ENCODE measurements around the gene CHST12. TPM values are rescaled to one million over a fixed set of nuclear protein-coding genes. Genes with fewer than 3 reads are reported as not detected.

Gene CHST12
- total RNA-seq, 1 experiment from 2014 or later: 19.3 TPM

- Mint-ChIP-seq H3K4me3 (no peak overlapping the region), H3K27me3 (ENCODE audit: low read depth) (no peaks in the 10 kb centered on the region), H3K36me3 (ENCODE audit: insufficient read depth in 1 of 3, low read depth in 3 of 3) (peaks cover 50 to 88% (median 71%) of the 10 kb centered on the region in 3 experiments), H3K27ac (peak overlapping the region in 1 of 3 experiments; percentile 82; a peak in 3 of 7 replicates), H3K9me3 (no peaks in the 10 kb centered on the region), H3K4me1 (peaks cover 12 to 24% of the 10 kb centered on the region in 2 experiments)
- H3K4ac ChIP-seq (ENCODE audit: low read depth, low read length): no peak overlapping the region
- H4K5ac ChIP-seq (ENCODE audit: insufficient read length, low read depth, low read length): no peak overlapping the region
- peaks cover 3% of the 10 kb centered on the region for H3K23me2 ChIP-seq (ENCODE audit: insufficient read length, low read depth, low read length, poor library complexity, severe bottlenecking)
- no peak overlapping the region for H3K9ac ChIP-seq (ENCODE audit: extremely low read depth, insufficient read length, low read length)
- no peaks in the 10 kb centered on the region for H3K9me3 ChIP-seq (ENCODE audit: control insufficient read depth, low read depth, low read length)
- no peak overlapping the region for H3K27ac ChIP-seq (ENCODE audit: insufficient read length, low read depth, low read length)
- no peak overlapping the region for H3K18ac ChIP-seq (ENCODE audit: insufficient read length, low read depth, low read length)
- no peak overlapping the region for H3T11ph ChIP-seq (ENCODE audit: low read length)
- no peak overlapping the region for H3K4me2 ChIP-seq (ENCODE audit: insufficient read depth, insufficient read length, low read length)
- DNase-seq: no peak
- no peak overlapping the region for H4K8ac ChIP-seq (replicated peaks; ENCODE audit: insufficient read length, low read depth, low read length)
- H4K91ac ChIP-seq (ENCODE audit: insufficient read length, low read depth, low read length): no peak overlapping the region
- H2BK20ac ChIP-seq (ENCODE audit: low read depth, low read length, poor library complexity, severe bottlenecking): no peak overlapping the region
- no peak overlapping the region for H2AFZ ChIP-seq (ENCODE audit: low read length)
- H2BK15ac ChIP-seq (ENCODE audit: low read depth, low read length): no peak overlapping the region
- no peaks in the 10 kb centered on the region for H4K20me1 ChIP-seq (ENCODE audit: control insufficient read depth, insufficient read depth, insufficient read length)
- H2BK120ac ChIP-seq (ENCODE audit: low read depth, low read length, poor library complexity, severe bottlenecking): no peak overlapping the region
- no CpG with 5 or more reads among the region's 11 CpGs for WGBS (ENCODE audit: extremely low coverage, insufficient read length, low lambda C conversion rate)
- H2BK12ac ChIP-seq (ENCODE audit: insufficient read length, low read depth, low read length): no peak overlapping the region
- TF ChIP-seq, protein P1, sequence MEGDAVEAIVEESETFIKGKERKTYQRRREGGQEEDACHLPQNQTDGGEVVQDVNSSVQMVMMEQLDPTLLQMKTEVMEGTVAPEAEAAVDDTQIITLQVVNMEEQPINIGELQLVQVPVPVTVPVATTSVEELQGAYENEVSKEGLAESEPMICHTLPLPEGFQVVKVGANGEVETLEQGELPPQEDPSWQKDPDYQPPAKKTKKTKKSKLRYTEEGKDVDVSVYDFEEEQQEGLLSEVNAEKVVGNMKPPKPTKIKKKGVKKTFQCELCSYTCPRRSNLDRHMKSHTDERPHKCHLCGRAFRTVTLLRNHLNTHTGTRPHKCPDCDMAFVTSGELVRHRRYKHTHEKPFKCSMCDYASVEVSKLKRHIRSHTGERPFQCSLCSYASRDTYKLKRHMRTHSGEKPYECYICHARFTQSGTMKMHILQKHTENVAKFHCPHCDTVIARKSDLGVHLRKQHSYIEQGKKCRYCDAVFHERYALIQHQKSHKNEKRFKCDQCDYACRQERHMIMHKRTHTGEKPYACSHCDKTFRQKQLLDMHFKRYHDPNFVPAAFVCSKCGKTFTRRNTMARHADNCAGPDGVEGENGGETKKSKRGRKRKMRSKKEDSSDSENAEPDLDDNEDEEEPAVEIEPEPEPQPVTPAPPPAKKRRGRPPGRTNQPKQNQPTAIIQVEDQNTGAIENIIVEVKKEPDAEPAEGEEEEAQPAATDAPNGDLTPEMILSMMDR (conservative IDR thresholded peaks at IDR 0.05): no peak
- no peak overlapping the region for H2BK5ac ChIP-seq (ENCODE audit: insufficient read length, low read length)
- H3K23ac ChIP-seq (ENCODE audit: insufficient read length, low read depth, low read length): no peak overlapping the region
- H3K79me2 ChIP-seq (ENCODE audit: insufficient read depth, low read length): peaks cover 52% of the 10 kb centered on the region
- no peak overlapping the region for H3K14ac ChIP-seq (ENCODE audit: insufficient read depth, low read length)
- no peaks in the 10 kb centered on the region for H3K79me1 ChIP-seq (ENCODE audit: insufficient read depth, low read depth, low read length, poor library complexity, severe bottlenecking)
- H2AK5ac ChIP-seq (ENCODE audit: insufficient read length, low read length): no peak overlapping the region
- H3K27me3 ChIP-seq (ENCODE audit: insufficient read depth, low read length): no peaks in the 10 kb centered on the region
- no peaks in the 10 kb centered on the region for H3K4me1 ChIP-seq (ENCODE audit: insufficient read depth, low read length)
- H3K56ac ChIP-seq (ENCODE audit: insufficient read length, low read depth, low read length): no peak overlapping the region
Measured at GRCh38 chr7:2359610-2360009, 43.8 kb upstream of the CHST12 start.

Measured in H9 (cell line).